ENCODE results near the gene ACACA. TPM values are rescaled to one million over a fixed set of nuclear protein-coding genes. Genes with fewer than 3 reads are reported as not detected.
"Not testable (repeated sequence)": the region's sequence is repeated elsewhere in the genome, so short reads cannot be mapped to it uniquely, and the experiment has no call there.

The ACACA gene
- total RNA-seq: 10 to 100 TPM; 45.1 to 45.9 TPM

- ATAC-seq (ENCODE audit: low read depth): peak; percentile 95
- Mint-ChIP-seq H3K4me1 (peaks cover 44% of the 10 kb centered on the region), H3K9me3 (no peaks in the 10 kb centered on the region)
Measured at GRCh38 chr17:37406635-37407461, at the start of gene ACACA, which contains the start of gene TADA2A. Gene ACACA, minus strand, starts transcription at chr17:37406836. Its CDS starts 537 bp downstream, at chr17:37406299. Gene TADA2A, plus strand, starts transcription at chr17:37406886. Its CDS starts 4,480 bp downstream, at chr17:37411366.

GRCh38 chr17:37450112-37450511 is 43.5 kb upstream of the ACACA start:
- ATAC-seq (ENCODE audit: low read depth) (no peak), DNase-seq (no peak)
- Mint-ChIP-seq H3K9me3 (no peaks in the 10 kb centered on the region), H3K4me3 (no peak overlapping the region), H3K4me1 (peaks cover 2% of the 10 kb centered on the region), H3K36me3 (peaks cover 25% of the 10 kb centered on the region), H3K27ac (no peak overlapping the region), H3K27me3 (no peaks in the 10 kb centered on the region)
- POLR2A ChIA-PET: interaction anchor here (0.9 kb wide), 1 partner anchor 43 kb away, joined by 10 read pairs; no protein-coding TSS in a partner anchor

More at GRCh38 chr17:37406635-37407461, at the start of gene ACACA, which contains the start of gene TADA2A:
- POLR2A ChIA-PET: interaction anchor here (0.7 to 1.5 kb wide), 15 partner anchors 16 to 202 kb away, joined by 3 to 24 read pairs (median 4); partner anchors contain the start of gene SYNRG
- H3K27me3 Mint-ChIP-seq: no peaks in the 10 kb centered on the region
- H3K4me3 Mint-ChIP-seq: peak within 1 kb of the TSS; percentile 97
- peaks cover 30% of the 10 kb centered on the region for H3K36me3 Mint-ChIP-seq
- peak; percentile 86 for DNase-seq
- H3K27ac Mint-ChIP-seq: peak within 1 kb of the TSS; percentile 95

- no peak overlapping the region for H3K4me3 Mint-ChIP-seq
- ATAC-seq (ENCODE audit: low read depth) (no peak), DNase-seq (no peak)
- no peak overlapping the region for H3K27ac Mint-ChIP-seq
- POLR2A ChIA-PET: no interaction called here
- no peaks in the 10 kb centered on the region for H3K27me3 Mint-ChIP-seq
- H3K36me3 Mint-ChIP-seq: peaks cover 19% of the 10 kb centered on the region
- H3K9me3 Mint-ChIP-seq: no peaks in the 10 kb centered on the region
- H3K4me1 Mint-ChIP-seq: no peaks in the 10 kb centered on the region
Measured at GRCh38 chr17:37447641-37448040, 41.0 kb upstream of the ACACA start.

- Mint-ChIP-seq H3K9me3 (no peaks in the 10 kb centered on the region), H3K4me1 (no peaks in the 10 kb centered on the region), H3K27ac (no peak overlapping the region), H3K27me3 (no peaks in the 10 kb centered on the region), H3K4me3 (no peak overlapping the region), H3K36me3 (peaks cover 18% of the 10 kb centered on the region)
- ATAC-seq (ENCODE audit: low read depth) (no peak), DNase-seq (no peak)
- POLR2A ChIA-PET: interaction anchor here (1.2 kb wide), 1 partner anchor 38 kb away, joined by 3 read pairs; no protein-coding TSS in a partner anchor
Measured at GRCh38 chr17:37446027-37446426, 39.4 kb upstream of the ACACA start.

GRCh38 chr17:37441369-37442014 is 34.9 kb upstream of the ACACA start:
- H3K4me1 Mint-ChIP-seq; ATAC-seq (ENCODE audit: low read depth); H3K4me3 Mint-ChIP-seq; DNase-seq; H3K9me3 Mint-ChIP-seq; H3K27me3 Mint-ChIP-seq; H3K27ac Mint-ChIP-seq: not testable (repeated sequence)
- POLR2A ChIA-PET: interaction anchor here (0.5 kb wide), 1 partner anchor 17 kb away, joined by 3 read pairs; no protein-coding TSS in a partner anchor
- H3K36me3 Mint-ChIP-seq: peaks cover 28% of the 10 kb centered on the region

DNA sequence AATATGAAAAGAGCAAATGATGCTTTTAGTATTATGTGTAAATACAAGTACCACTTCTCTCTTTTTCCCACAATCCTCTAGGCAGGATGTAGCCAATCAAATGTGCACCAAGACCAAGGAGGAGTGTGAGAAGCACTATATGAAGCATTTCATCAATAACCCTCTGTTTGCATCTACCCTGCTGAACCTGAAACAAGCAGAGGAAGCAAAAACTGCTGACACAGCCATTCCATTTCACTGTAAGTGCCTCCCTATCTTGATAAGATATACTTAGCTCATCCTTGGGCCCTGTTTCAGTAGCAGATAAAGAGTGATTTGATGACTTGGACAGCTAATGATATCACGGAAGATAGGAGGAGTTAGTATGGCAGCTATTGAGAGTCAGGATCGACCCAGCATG is 33.8 kb upstream of the ACACA start:
- ATAC-seq (ENCODE audit: low read depth): no peak
- H3K27ac Mint-ChIP-seq: no peak overlapping the region
- POLR2A ChIA-PET: no interaction called here

DNA sequence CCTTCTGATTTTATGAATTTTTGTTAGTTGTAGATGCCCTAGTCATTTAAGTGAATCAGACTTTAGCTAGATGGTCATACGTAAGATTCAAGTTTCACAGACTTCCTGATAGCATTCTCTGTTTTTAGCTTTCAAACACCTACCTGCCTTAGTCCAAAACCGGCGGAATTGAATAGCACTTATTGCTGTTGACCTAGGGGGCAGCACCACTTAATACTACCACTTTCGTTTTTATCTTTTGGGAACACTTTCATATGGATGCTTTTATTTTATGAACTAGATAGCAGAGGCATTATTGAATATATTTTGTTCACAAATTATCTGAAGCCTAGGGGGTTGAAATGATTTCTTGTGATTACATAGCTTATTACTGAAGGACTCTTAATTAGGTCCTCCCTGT is 31.5 kb upstream of the ACACA start:
- no peaks in the 10 kb centered on the region for H3K27me3 Mint-ChIP-seq
- H3K4me1 Mint-ChIP-seq: peaks cover 10% of the 10 kb centered on the region
- H3K4me3 Mint-ChIP-seq: no peak overlapping the region
- H3K27ac Mint-ChIP-seq: no peak overlapping the region
- H3K9me3 Mint-ChIP-seq: no peaks in the 10 kb centered on the region
- POLR2A ChIA-PET: interaction anchor here (1.0 kb wide), 1 partner anchor 31 kb away, joined by 4 read pairs; the partner anchor contains the start of genes ACACA and TADA2A
- no peak for ATAC-seq (ENCODE audit: low read depth)
- DNase-seq: no peak
- peaks cover 32% of the 10 kb centered on the region for H3K36me3 Mint-ChIP-seq

More for the DNA sequence above, 33.8 kb upstream of the ACACA start:
- no peak for DNase-seq
- Mint-ChIP-seq H3K4me1 (peaks cover 7% of the 10 kb centered on the region), H3K9me3 (no peaks in the 10 kb centered on the region), H3K27me3 (no peaks in the 10 kb centered on the region), H3K36me3 (peaks cover 26% of the 10 kb centered on the region), H3K4me3 (no peak overlapping the region)

DNA sequence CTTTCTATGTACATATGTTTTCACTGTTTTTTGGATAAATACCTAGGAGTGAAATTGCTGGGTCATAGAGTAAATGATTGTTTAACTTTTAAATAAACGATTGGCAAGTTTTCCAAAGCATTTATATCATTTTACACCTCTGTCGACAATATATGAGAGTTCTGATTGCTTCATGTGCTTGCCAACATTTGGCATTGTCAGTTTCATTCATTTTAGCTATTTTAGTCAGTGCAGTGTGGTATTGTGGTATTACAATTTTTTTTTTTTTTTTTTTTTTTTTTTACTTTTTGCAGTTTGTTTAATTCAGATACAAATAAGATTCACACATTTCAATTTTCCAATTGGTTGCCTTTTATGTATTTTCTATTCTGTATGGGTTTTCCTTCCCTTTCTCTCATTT is 26.0 kb upstream of the ACACA start:
- no peak overlapping the region for H3K4me3 Mint-ChIP-seq
- ATAC-seq (ENCODE audit: low read depth) (no peak), DNase-seq (no peak)
- POLR2A ChIA-PET: interaction anchor here (1.6 kb wide), 1 partner anchor 25 kb away, joined by 6 read pairs; the partner anchor contains the start of genes ACACA and TADA2A
- no peak overlapping the region for H3K27ac Mint-ChIP-seq
- no peaks in the 10 kb centered on the region for H3K9me3 Mint-ChIP-seq
- H3K36me3 Mint-ChIP-seq: peaks cover 28% of the 10 kb centered on the region
- peaks cover 30% of the 10 kb centered on the region for H3K4me1 Mint-ChIP-seq
- H3K27me3 Mint-ChIP-seq: no peaks in the 10 kb centered on the region

GRCh38 chr17:37430051-37430627 is 23.5 kb upstream of the ACACA start:
- no peaks in the 10 kb centered on the region for H3K27me3 Mint-ChIP-seq
- POLR2A ChIA-PET: interaction anchor here (0.5 to 1.4 kb wide), 7 partner anchors 10 to 885 kb away, joined by 3 to 24 read pairs (median 3); partner anchors contain the start of genes ACACA, DUSP14 and TADA2A
- H3K4me1 Mint-ChIP-seq: peaks cover 28% of the 10 kb centered on the region
- H3K36me3 Mint-ChIP-seq: peaks cover 30% of the 10 kb centered on the region
- no peaks in the 10 kb centered on the region for H3K9me3 Mint-ChIP-seq
- H3K4me3 Mint-ChIP-seq: peak overlapping the region; percentile 63
- H3K27ac Mint-ChIP-seq: peak overlapping the region; percentile 88
- ATAC-seq (ENCODE audit: low read depth) (peak; percentile 90), DNase-seq (no peak)

DNA sequence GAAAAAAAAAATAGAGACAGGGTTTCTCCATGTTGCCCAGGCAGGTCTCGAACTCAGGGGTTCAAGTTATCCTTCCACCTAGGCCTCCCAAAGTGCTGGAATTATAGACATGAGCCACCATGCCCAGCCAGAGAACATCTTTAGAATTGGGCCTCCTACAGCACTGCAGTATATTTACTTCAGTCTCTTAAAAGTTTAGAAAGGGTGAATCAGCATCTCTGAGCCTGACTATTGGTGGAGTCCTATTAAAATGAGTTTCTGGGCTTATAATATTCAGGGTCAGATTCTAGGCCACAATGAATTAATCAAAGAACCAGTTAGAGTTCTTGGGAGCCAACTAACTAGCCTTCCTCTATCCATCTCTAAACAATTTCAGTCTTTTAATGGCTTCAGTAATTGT is 22.8 kb upstream of the ACACA start:
- peak overlapping the region; percentile 63 for H3K4me3 Mint-ChIP-seq
- peaks cover 32% of the 10 kb centered on the region for H3K36me3 Mint-ChIP-seq
- peaks cover 28% of the 10 kb centered on the region for H3K4me1 Mint-ChIP-seq
- no peak for DNase-seq
- no peak for ATAC-seq (ENCODE audit: low read depth)
- POLR2A ChIA-PET: interaction anchor here (0.9 to 1.4 kb wide), 4 partner anchors 22 to 884 kb away, joined by 3 to 24 read pairs (median 5); partner anchors contain the start of genes ACACA and TADA2A
- H3K27ac Mint-ChIP-seq: peak overlapping the region; percentile 88
- no peaks in the 10 kb centered on the region for H3K27me3 Mint-ChIP-seq
- no peaks in the 10 kb centered on the region for H3K9me3 Mint-ChIP-seq

DNA sequence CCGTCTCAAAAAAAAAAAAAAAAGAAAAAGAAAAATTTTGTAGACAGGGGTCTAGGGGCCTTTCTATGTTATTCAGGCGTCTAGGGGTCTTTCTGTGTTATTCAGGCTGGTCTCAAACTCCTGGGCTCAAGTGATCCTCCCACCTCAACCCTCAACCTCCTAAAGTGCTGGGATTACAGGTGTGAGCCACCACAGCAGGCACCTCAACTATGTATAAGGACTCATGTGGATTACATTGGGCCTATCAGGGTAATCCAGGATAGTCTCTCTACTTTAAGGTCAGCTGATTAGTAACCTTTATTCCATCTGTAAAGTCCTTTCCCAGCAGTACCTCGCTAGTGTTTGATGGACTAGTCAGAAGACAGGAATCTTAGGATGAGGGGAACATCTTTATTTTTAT is 22.4 kb upstream of the ACACA start:
- H3K9me3 Mint-ChIP-seq: no peaks in the 10 kb centered on the region
- POLR2A ChIA-PET: no interaction called here
- peaks cover 29% of the 10 kb centered on the region for H3K36me3 Mint-ChIP-seq
- H3K4me1 Mint-ChIP-seq: peaks cover 28% of the 10 kb centered on the region
- DNase-seq (no peak), ATAC-seq (ENCODE audit: low read depth) (no peak)
- no peak overlapping the region for H3K4me3 Mint-ChIP-seq
- H3K27me3 Mint-ChIP-seq: no peaks in the 10 kb centered on the region
- peak overlapping the region; percentile 88 for H3K27ac Mint-ChIP-seq

DNA sequence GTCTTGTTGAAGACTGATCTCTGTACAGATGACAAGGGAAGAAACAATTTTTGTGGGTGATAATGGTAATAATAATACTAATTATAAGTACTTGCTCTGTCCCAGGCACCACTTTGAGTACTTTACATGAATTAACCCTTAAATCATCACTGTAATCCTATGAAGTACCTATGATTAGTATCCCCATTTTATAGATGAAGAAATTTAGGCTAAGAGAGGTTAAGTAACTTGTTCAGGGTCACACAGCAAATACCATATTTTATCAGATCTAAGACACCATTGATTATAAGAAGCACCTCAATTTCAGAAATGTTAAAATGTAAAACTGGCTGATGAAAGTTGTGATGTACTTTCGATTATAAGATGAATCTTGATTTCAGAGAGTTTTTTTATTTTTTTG is 18.6 kb upstream of the ACACA start:
- H3K9me3 Mint-ChIP-seq: no peaks in the 10 kb centered on the region
- peaks cover 18% of the 10 kb centered on the region for H3K36me3 Mint-ChIP-seq
- no peak overlapping the region for H3K27ac Mint-ChIP-seq
- POLR2A ChIA-PET: interaction anchor here (0.6 kb wide), 2 partner anchors 16 to 125 kb away, joined by 3 to 4 read pairs; no protein-coding TSS in a partner anchor
- DNase-seq (no peak), ATAC-seq (ENCODE audit: low read depth) (no peak)
- H3K27me3 Mint-ChIP-seq: no peaks in the 10 kb centered on the region
- no peak overlapping the region for H3K4me3 Mint-ChIP-seq
- peaks cover 16% of the 10 kb centered on the region for H3K4me1 Mint-ChIP-seq
